GM12892 (cell line): ENCODE results near the gene KCTD12.

Experiments used
- POLR2A ChIP-seq: IDR thresholded peaks from 2 replicates; pipeline ENCODE4 v1.6.1; 2011; ENCODE audit warnings: low read depth, low read length, control low read depth
- POLR2AphosphoS5 ChIP-seq: IDR thresholded peaks from 2 replicates; pipeline ENCODE4 v1.6.1; 2011; ENCODE audit warnings: low read depth, low read length, control low read depth

GRCh38 chr13:76845367-76845766 lies 40.8 kb downstream of the KCTD12 start:
- TF ChIP-seq POLR2AphosphoS5 = no peak
- TF ChIP-seq POLR2A = no peak
